PFSK-1 (cell line): Measurements from ENCODE around the gene FER.

Source experiments
- FOXP2 ChIP-seq: optimal IDR thresholded peaks from 2 replicates; pipeline ENCODE3; 2011; ENCODE audit warnings: borderline replicate concordance, control low read depth, inconsistent platforms; ENCODE audit not compliant: insufficient read depth; ENCODE audit errors: extremely low read length, extremely low read depth
- POLR2AphosphoS5 ChIP-seq: IDR thresholded peaks from 2 replicates; pipeline ENCODE4 v1.6.1; 2012; ENCODE audit warnings: low read depth, mild to moderate bottlenecking, control low read depth, low read length, moderate library complexity
- SIN3A ChIP-seq: IDR thresholded peaks from 2 replicates; pipeline ENCODE4 v1.6.1; 2012; ENCODE audit warnings: mild to moderate bottlenecking, low read length, moderate library complexity, borderline replicate concordance; ENCODE audit not compliant: insufficient read depth
- TAF1 ChIP-seq: IDR thresholded peaks from 2 replicates; pipeline ENCODE4 v1.6.1; 2012; ENCODE audit warnings: low read length, control low read depth, borderline replicate concordance; ENCODE audit not compliant: insufficient read depth
- TF ChIP-seq, protein P1 (sequence below), 2 experiments: IDR thresholded peaks; 2 replicates each; pipeline versions ENCODE4 v1.6.1 to v1.8.0; 2011 to 2012; ENCODE audit warnings: low read depth in 2 of 2, low read length in 2 of 2, control low read depth in 1 of 2, inconsistent platforms in 1 of 2, mild to moderate bottlenecking in 1 of 2, moderate library complexity in 1 of 2; ENCODE audit not compliant: insufficient read depth in 1 of 2

- TF ChIP-seq, protein P1, sequence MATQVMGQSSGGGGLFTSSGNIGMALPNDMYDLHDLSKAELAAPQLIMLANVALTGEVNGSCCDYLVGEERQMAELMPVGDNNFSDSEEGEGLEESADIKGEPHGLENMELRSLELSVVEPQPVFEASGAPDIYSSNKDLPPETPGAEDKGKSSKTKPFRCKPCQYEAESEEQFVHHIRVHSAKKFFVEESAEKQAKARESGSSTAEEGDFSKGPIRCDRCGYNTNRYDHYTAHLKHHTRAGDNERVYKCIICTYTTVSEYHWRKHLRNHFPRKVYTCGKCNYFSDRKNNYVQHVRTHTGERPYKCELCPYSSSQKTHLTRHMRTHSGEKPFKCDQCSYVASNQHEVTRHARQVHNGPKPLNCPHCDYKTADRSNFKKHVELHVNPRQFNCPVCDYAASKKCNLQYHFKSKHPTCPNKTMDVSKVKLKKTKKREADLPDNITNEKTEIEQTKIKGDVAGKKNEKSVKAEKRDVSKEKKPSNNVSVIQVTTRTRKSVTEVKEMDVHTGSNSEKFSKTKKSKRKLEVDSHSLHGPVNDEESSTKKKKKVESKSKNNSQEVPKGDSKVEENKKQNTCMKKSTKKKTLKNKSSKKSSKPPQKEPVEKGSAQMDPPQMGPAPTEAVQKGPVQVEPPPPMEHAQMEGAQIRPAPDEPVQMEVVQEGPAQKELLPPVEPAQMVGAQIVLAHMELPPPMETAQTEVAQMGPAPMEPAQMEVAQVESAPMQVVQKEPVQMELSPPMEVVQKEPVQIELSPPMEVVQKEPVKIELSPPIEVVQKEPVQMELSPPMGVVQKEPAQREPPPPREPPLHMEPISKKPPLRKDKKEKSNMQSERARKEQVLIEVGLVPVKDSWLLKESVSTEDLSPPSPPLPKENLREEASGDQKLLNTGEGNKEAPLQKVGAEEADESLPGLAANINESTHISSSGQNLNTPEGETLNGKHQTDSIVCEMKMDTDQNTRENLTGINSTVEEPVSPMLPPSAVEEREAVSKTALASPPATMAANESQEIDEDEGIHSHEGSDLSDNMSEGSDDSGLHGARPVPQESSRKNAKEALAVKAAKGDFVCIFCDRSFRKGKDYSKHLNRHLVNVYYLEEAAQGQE (IDR thresholded peaks at IDR 0.05; ENCODE audit: insufficient read depth in 1 of 2, low read depth in 2 of 2, low read length in 2 of 2) = no peak
- TF ChIP-seq SIN3A = no peak
- TF ChIP-seq TAF1 = no peak
- no peak for TF ChIP-seq POLR2AphosphoS5
- TF ChIP-seq FOXP2 = no peak
Observed at GRCh38 chr5:109080896-109081295, 333.2 kb downstream of the FER start.
